Parathyroid adenoma (tissue), 2 donors: Measurements from ENCODE around the gene ZBTB49.

Source experiments
- H2AFZ ChIP-seq: fragments of 300-600 bp; sonication (generic); one replicate; pipeline ENCODE4 v1.7.0; 2017; ENCODE audit warnings: antibody characterized with exemption, mild to moderate bottlenecking
- H3K27ac ChIP-seq: fragments of 300-600 bp; sonication (generic); one replicate; pipeline ENCODE4 v1.7.0; 2017
- H3K27me3 ChIP-seq: fragments of 300-600 bp; sonication (generic); one replicate; pipeline ENCODE4 v1.7.0; 2017; ENCODE audit warnings: low read length; ENCODE audit not compliant: control insufficient read depth, insufficient read depth
- H3K36me3 ChIP-seq: fragments of 300-600 bp; sonication (generic); one replicate; pipeline ENCODE4 v1.7.0; 2017; ENCODE audit warnings: low read length; ENCODE audit not compliant: control insufficient read depth, insufficient read depth
- H3K4me1 ChIP-seq: fragments of 300-600 bp; sonication (generic); one replicate; pipeline ENCODE4 v1.7.0; 2017; ENCODE audit warnings: control low read depth
- H3K4me2 ChIP-seq: fragments of 300-600 bp; sonication (generic); one replicate; pipeline ENCODE4 v1.7.0; 2017; ENCODE audit warnings: low read length
- H3K4me3 ChIP-seq: fragments of 300-600 bp; sonication (generic); one replicate; pipeline ENCODE4 v1.7.0; 2017; ENCODE audit warnings: low read depth, low read length
- H3K79me2 ChIP-seq: fragments of 300-600 bp; sonication (generic); one replicate; pipeline ENCODE4 v1.7.0; 2017; ENCODE audit warnings: control low read depth
- H3K9ac ChIP-seq: fragments of 300-600 bp; sonication (generic); one replicate; pipeline ENCODE4 v1.7.0; 2017; ENCODE audit warnings: mild to moderate bottlenecking
- H3K9me3 ChIP-seq: fragments of 300-600 bp; sonication (generic); one replicate; pipeline ENCODE4 v1.7.0; 2017; ENCODE audit warnings: low read length; ENCODE audit not compliant: control insufficient read depth
- CTCF ChIP-seq: fragments of 300-600 bp; sonication (generic); IDR thresholded peaks from one replicate; pipeline ENCODE4 v1.7.0; 2017; ENCODE audit warnings: antibody characterized with exemption, mild to moderate bottlenecking
- donor health status: primary hyperparathyroidism.

Gene ZBTB49, protein sequence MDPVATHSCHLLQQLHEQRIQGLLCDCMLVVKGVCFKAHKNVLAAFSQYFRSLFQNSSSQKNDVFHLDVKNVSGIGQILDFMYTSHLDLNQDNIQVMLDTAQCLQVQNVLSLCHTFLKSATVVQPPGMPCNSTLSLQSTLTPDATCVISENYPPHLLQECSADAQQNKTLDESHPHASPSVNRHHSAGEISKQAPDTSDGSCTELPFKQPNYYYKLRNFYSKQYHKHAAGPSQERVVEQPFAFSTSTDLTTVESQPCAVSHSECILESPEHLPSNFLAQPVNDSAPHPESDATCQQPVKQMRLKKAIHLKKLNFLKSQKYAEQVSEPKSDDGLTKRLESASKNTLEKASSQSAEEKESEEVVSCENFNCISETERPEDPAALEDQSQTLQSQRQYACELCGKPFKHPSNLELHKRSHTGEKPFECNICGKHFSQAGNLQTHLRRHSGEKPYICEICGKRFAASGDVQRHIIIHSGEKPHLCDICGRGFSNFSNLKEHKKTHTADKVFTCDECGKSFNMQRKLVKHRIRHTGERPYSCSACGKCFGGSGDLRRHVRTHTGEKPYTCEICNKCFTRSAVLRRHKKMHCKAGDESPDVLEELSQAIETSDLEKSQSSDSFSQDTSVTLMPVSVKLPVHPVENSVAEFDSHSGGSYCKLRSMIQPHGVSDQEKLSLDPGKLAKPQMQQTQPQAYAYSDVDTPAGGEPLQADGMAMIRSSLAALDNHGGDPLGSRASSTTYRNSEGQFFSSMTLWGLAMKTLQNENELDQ

GRCh38 chr4:4289941-4290850 is at the start of gene ZBTB49, which contains the start of gene LYAR:
Gene ZBTB49 (plus strand): TSS chr4:4290251. CDS start chr4:4299946, 9,695 bp downstream.
Gene LYAR (minus strand): TSS chr4:4290154. CDS start chr4:4283742, 6,412 bp downstream.
- H3K79me2 ChIP-seq, result peaks cover 23% of the 10 kb centered on the region
- H3K4me3 ChIP-seq, result peak within 1 kb of the TSS; percentile 69
- TF ChIP-seq CTCF, result no peak
- peaks cover 4% of the 10 kb centered on the region for H3K4me1 ChIP-seq
- no peaks in the 10 kb centered on the region for H3K27me3 ChIP-seq
- H3K27ac ChIP-seq, result peak within 1 kb of the TSS; percentile 55
- H3K4me2 ChIP-seq, result peak within 1 kb of the TSS; percentile 71
- H3K9me3 ChIP-seq, result no peaks in the 10 kb centered on the region
- H3K36me3 ChIP-seq, result no peaks in the 10 kb centered on the region
- H3K9ac ChIP-seq, result peak within 1 kb of the TSS; percentile 23
- peak within 1 kb of the TSS; percentile 81 for H2AFZ ChIP-seq

DNA sequence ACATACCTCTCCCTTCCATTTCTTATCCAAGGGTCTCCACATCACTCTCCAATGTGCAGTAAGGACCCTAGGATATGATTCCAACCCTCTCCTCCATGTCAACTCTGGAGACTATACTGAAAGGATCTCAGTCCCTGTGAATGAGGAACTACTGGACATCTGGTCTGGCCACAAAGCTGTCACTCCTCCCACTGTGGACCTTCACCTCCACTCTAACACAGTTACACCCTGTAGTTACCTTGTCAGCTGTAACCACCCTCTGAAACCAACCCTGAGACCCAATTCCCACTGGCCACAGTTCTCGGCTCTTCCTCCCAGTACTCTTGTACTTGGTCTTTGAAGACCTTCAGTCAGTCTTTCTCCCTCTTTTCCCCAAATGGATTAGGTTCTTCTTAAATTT is 44.9 kb upstream of the ZBTB49 start:
- no peaks in the 10 kb centered on the region for H3K36me3 ChIP-seq

DNA sequence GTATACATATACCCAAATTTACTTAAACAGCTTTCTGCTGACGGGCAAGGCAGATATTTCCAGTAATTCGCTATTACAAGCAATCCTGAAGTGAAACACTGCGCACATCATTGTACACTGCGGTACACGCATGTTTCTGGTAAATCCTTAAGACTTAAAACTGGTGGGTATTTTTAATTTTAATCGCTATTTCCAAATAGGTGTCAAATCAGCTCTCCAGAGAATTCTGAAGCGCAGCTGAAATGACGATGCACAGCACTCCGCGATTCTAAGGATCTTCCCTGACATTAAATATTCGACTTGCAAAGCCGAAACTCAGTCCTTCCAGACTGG is 42.4 kb upstream of the ZBTB49 start:
- TF ChIP-seq CTCF, result no peak
- Histone ChIP-seq H2AFZ (peak overlapping the region; percentile 89), H3K79me2 (no peaks in the 10 kb centered on the region), H3K4me2 (peak overlapping the region; percentile 81), H3K4me1 (peaks cover 3% of the 10 kb centered on the region), H3K9ac (peak overlapping the region; percentile 16), H3K27ac (peak overlapping the region; percentile 87), H3K4me3 (peak overlapping the region; percentile 91), H3K36me3 (no peaks in the 10 kb centered on the region), H3K9me3 (no peaks in the 10 kb centered on the region), H3K27me3 (no peaks in the 10 kb centered on the region)

More for the DNA sequence above, 44.9 kb upstream of the ZBTB49 start:
- H3K9me3 ChIP-seq, result no peaks in the 10 kb centered on the region
- H2AFZ ChIP-seq, result no peak overlapping the region
- TF ChIP-seq CTCF, result no peak
- H3K79me2 ChIP-seq, result no peaks in the 10 kb centered on the region
- H3K27me3 ChIP-seq, result no peaks in the 10 kb centered on the region
- H3K27ac ChIP-seq, result no peak overlapping the region
- H3K4me2 ChIP-seq, result no peak overlapping the region
- H3K4me3 ChIP-seq, result no peak overlapping the region
- H3K9ac ChIP-seq, result no peak overlapping the region
- H3K4me1 ChIP-seq, result peaks cover 3% of the 10 kb centered on the region

DNA sequence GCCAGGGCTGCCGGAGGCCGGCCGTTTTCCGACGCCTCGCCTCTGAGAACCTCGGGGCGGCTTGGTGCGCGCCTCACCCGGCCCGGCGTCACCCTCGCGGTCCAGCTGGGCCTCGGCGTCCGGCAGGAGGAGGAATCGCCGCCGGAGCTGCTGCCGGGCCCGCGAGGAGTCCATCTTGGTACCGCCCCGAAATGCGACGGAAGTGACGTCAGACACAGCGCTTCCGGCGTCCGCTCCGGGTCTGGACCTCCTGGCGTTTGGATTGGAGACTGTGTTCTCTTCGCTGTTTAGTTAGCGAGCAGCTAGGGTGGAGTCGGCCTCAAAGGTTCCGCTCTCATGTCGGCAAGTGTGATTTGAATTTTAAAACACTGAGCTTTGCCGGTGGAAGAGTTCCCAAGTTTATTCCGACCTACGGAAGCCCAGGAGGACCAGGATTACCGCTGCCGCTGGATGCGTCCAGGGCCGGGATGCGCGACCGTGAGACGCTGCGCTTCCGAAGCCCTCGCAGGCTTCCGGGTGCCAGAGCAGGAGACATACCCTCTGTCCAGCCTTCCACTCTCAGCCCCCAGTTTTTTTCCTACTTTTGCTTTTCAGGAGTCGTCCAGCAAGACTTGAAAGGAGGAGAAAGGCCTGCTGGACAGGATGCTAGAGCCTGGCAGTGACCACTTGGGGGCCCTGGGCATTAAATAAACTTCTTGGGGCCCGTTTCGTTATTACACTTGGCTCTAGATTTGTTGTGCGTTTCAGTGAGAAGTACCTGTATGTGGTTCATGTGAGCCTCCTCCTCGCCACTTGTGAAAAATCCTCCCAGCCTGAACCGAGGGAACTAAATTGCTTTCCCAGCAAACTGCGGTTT is 41.8 kb upstream of the ZBTB49 start, which contains the start of gene TMEM128:
Gene TMEM128 (minus strand): TSS at position 195 of the 856 bp plus-strand sequence. CDS start 21 bp downstream, at position 174.
- H3K9ac ChIP-seq, result peak within 1 kb of the TSS; percentile 16
- TF ChIP-seq CTCF, result no peak
- peak within 1 kb of the TSS; percentile 87 for H3K27ac ChIP-seq
- H3K4me3 ChIP-seq, result peak within 1 kb of the TSS; percentile 91
- H3K27me3 ChIP-seq, result no peaks in the 10 kb centered on the region
- H3K4me1 ChIP-seq, result peaks cover 3% of the 10 kb centered on the region
- no peaks in the 10 kb centered on the region for H3K9me3 ChIP-seq
- H3K36me3 ChIP-seq, result no peaks in the 10 kb centered on the region
- peak within 1 kb of the TSS; percentile 89 for H2AFZ ChIP-seq
- H3K4me2 ChIP-seq, result peak within 1 kb of the TSS; percentile 81
- H3K79me2 ChIP-seq, result no peaks in the 10 kb centered on the region
